ENCODE results near the gene VTI1A.
"Not testable (repeated sequence)": the region's sequence is repeated elsewhere in the genome, so short reads cannot be mapped to it uniquely, and the experiment has no call there.

The VTI1A gene

GRCh38 chr10:112446855-112447619 is at the start of gene VTI1A, which contains the start of gene ZDHHC6:
Gene VTI1A (plus strand): TSS chr10:112447215. CDS start chr10:112447374, 159 bp downstream.
Gene ZDHHC6 (minus strand): TSS chr10:112446914. CDS start chr10:112445436, 1,478 bp downstream.
- H3K36me3 Mint-ChIP-seq (ENCODE audit: low read depth), result peaks cover 55% of the 10 kb centered on the region
- no peaks in the 10 kb centered on the region for H3K27me3 Mint-ChIP-seq
- H3K4me1 Mint-ChIP-seq (ENCODE audit: low read depth), result peaks cover 61% of the 10 kb centered on the region
- peak within 1 kb of the TSS; percentile 99 for H3K4me3 Mint-ChIP-seq
- peak within 1 kb of the TSS; percentile 96 for H3K27ac Mint-ChIP-seq
- H3K9me3 Mint-ChIP-seq, result no peaks in the 10 kb centered on the region

DNA sequence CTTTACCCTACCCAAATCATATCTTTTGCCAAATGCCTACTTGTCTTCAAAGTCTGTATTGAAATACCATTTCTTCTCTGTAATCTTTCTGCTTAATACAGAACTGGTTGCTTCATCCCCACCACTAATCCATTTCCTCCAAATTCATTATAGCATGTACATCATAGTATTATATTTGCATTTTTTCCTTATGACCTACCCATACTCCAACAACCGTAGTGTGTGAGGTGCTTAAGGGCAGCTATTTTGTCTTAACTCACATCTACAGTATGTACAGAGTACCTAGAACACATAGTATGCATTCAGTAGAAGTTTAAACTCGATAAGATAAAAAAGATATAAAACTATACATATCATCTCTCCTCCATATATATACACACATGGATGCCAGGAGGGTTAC is 49.4 kb upstream of the VTI1A start:
- Mint-ChIP-seq H3K4me1 (ENCODE audit: low read depth) (peaks cover 10% of the 10 kb centered on the region), H3K27ac (no peak overlapping the region), H3K9me3 (no peaks in the 10 kb centered on the region), H3K36me3 (ENCODE audit: low read depth) (peaks cover 26% of the 10 kb centered on the region), H3K27me3 (no peaks in the 10 kb centered on the region), H3K4me3 (no peak overlapping the region)

GRCh38 chr10:112402917-112403316 is 44.1 kb upstream of the VTI1A start:
- no peaks in the 10 kb centered on the region for H3K27me3 Mint-ChIP-seq
- H3K4me1 Mint-ChIP-seq (ENCODE audit: low read depth), result peaks cover 13% of the 10 kb centered on the region
- no peak overlapping the region for H3K4me3 Mint-ChIP-seq
- H3K9me3 Mint-ChIP-seq, result no peaks in the 10 kb centered on the region
- no peak overlapping the region for H3K27ac Mint-ChIP-seq
- H3K36me3 Mint-ChIP-seq (ENCODE audit: low read depth), result peaks cover 67% of the 10 kb centered on the region

GRCh38 chr10:112404617-112405016 is 42.4 kb upstream of the VTI1A start:
- H3K4me3 Mint-ChIP-seq, result no peak overlapping the region
- no peaks in the 10 kb centered on the region for H3K9me3 Mint-ChIP-seq
- H3K27ac Mint-ChIP-seq, result no peak overlapping the region
- peaks cover 62% of the 10 kb centered on the region for H3K36me3 Mint-ChIP-seq (ENCODE audit: low read depth)
- H3K4me1 Mint-ChIP-seq (ENCODE audit: low read depth), result peaks cover 13% of the 10 kb centered on the region
- no peaks in the 10 kb centered on the region for H3K27me3 Mint-ChIP-seq

GRCh38 chr10:112406806-112407205 is 40.2 kb upstream of the VTI1A start:
- H3K9me3 Mint-ChIP-seq, H3K27me3 Mint-ChIP-seq, H3K27ac Mint-ChIP-seq, H3K4me3 Mint-ChIP-seq: not testable (repeated sequence)
- Mint-ChIP-seq H3K4me1 (ENCODE audit: low read depth) (peaks cover 13% of the 10 kb centered on the region), H3K36me3 (ENCODE audit: low read depth) (peaks cover 68% of the 10 kb centered on the region)

- no peaks in the 10 kb centered on the region for H3K27me3 Mint-ChIP-seq
- peaks cover 67% of the 10 kb centered on the region for H3K36me3 Mint-ChIP-seq (ENCODE audit: low read depth)
- H3K4me1 Mint-ChIP-seq (ENCODE audit: low read depth), result peaks cover 13% of the 10 kb centered on the region
- no peak overlapping the region for H3K27ac Mint-ChIP-seq
- no peaks in the 10 kb centered on the region for H3K9me3 Mint-ChIP-seq
- H3K4me3 Mint-ChIP-seq, result no peak overlapping the region
Measured at GRCh38 chr10:112407696-112408095, 39.3 kb upstream of the VTI1A start.

GRCh38 chr10:112409299-112409698 is 37.7 kb upstream of the VTI1A start:
- H3K4me1 Mint-ChIP-seq (ENCODE audit: low read depth), result peaks cover 13% of the 10 kb centered on the region
- no peaks in the 10 kb centered on the region for H3K9me3 Mint-ChIP-seq
- H3K27me3 Mint-ChIP-seq, result no peaks in the 10 kb centered on the region
- no peak overlapping the region for H3K27ac Mint-ChIP-seq
- peaks cover 70% of the 10 kb centered on the region for H3K36me3 Mint-ChIP-seq (ENCODE audit: low read depth)
- H3K4me3 Mint-ChIP-seq, result no peak overlapping the region

- Mint-ChIP-seq H3K27ac (no peak overlapping the region), H3K4me1 (ENCODE audit: low read depth) (peaks cover 13% of the 10 kb centered on the region), H3K4me3 (no peak overlapping the region), H3K36me3 (ENCODE audit: low read depth) (peaks cover 70% of the 10 kb centered on the region), H3K9me3 (no peaks in the 10 kb centered on the region), H3K27me3 (no peaks in the 10 kb centered on the region)
Measured at GRCh38 chr10:112409755-112410154, 37.3 kb upstream of the VTI1A start.

- H3K9me3 Mint-ChIP-seq, result no peaks in the 10 kb centered on the region
- peaks cover 68% of the 10 kb centered on the region for H3K36me3 Mint-ChIP-seq (ENCODE audit: low read depth)
- H3K27ac Mint-ChIP-seq, result no peak overlapping the region
- H3K27me3 Mint-ChIP-seq, result no peaks in the 10 kb centered on the region
- no peak overlapping the region for H3K4me3 Mint-ChIP-seq
- H3K4me1 Mint-ChIP-seq (ENCODE audit: low read depth), result peaks cover under 1% of the 10 kb centered on the region
Measured at GRCh38 chr10:112412696-112413095, 34.3 kb upstream of the VTI1A start.

GRCh38 chr10:112421731-112422130 is 25.3 kb upstream of the VTI1A start:
- no peaks in the 10 kb centered on the region for H3K9me3 Mint-ChIP-seq
- H3K27ac Mint-ChIP-seq, result no peak overlapping the region
- no peaks in the 10 kb centered on the region for H3K27me3 Mint-ChIP-seq
- H3K4me1 Mint-ChIP-seq (ENCODE audit: low read depth), result no peaks in the 10 kb centered on the region
- H3K4me3 Mint-ChIP-seq, result no peak overlapping the region
- peaks cover 42% of the 10 kb centered on the region for H3K36me3 Mint-ChIP-seq (ENCODE audit: low read depth)

DNA sequence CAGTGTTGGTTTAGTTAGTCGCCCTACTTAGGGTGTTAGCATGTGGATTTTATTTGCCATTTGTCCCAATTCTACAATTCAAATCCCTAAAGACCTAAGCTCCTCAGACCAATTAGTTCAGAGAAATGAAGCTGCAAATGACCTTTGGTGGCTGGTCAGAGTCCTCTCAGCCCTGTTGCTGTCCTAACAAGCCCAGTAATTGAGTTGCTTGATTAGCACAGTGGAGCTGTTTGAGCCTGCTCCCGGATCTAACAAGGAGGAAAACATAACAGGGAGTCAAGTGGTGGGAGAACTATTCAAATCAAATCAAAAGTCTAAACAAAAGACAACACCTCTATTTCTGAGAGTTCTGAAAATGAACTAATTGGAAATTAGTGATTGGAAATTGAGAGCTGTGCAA is 22.4 kb upstream of the VTI1A start:
- Mint-ChIP-seq H3K36me3 (ENCODE audit: low read depth) (peaks cover 48% of the 10 kb centered on the region), H3K27ac (no peak overlapping the region), H3K4me1 (ENCODE audit: low read depth) (no peaks in the 10 kb centered on the region), H3K9me3 (no peaks in the 10 kb centered on the region), H3K27me3 (no peaks in the 10 kb centered on the region), H3K4me3 (no peak overlapping the region)

GRCh38 chr10:112426111-112426510 is 20.9 kb upstream of the VTI1A start:
- Mint-ChIP-seq H3K9me3 (no peaks in the 10 kb centered on the region), H3K4me3 (no peak overlapping the region)

GRCh38 chr10:112429147-112429546 is 17.9 kb upstream of the VTI1A start:
- H3K9me3 Mint-ChIP-seq, result no peaks in the 10 kb centered on the region
- no peaks in the 10 kb centered on the region for H3K27me3 Mint-ChIP-seq
- no peak overlapping the region for H3K27ac Mint-ChIP-seq
- H3K36me3 Mint-ChIP-seq (ENCODE audit: low read depth), result peaks cover 57% of the 10 kb centered on the region
- no peak overlapping the region for H3K4me3 Mint-ChIP-seq
- no peaks in the 10 kb centered on the region for H3K4me1 Mint-ChIP-seq (ENCODE audit: low read depth)

More at GRCh38 chr10:112426111-112426510, 20.9 kb upstream of the VTI1A start:
- H3K27ac Mint-ChIP-seq, result no peak overlapping the region
- peaks cover 55% of the 10 kb centered on the region for H3K36me3 Mint-ChIP-seq (ENCODE audit: low read depth)
- no peaks in the 10 kb centered on the region for H3K4me1 Mint-ChIP-seq (ENCODE audit: low read depth)
- no peaks in the 10 kb centered on the region for H3K27me3 Mint-ChIP-seq

DNA sequence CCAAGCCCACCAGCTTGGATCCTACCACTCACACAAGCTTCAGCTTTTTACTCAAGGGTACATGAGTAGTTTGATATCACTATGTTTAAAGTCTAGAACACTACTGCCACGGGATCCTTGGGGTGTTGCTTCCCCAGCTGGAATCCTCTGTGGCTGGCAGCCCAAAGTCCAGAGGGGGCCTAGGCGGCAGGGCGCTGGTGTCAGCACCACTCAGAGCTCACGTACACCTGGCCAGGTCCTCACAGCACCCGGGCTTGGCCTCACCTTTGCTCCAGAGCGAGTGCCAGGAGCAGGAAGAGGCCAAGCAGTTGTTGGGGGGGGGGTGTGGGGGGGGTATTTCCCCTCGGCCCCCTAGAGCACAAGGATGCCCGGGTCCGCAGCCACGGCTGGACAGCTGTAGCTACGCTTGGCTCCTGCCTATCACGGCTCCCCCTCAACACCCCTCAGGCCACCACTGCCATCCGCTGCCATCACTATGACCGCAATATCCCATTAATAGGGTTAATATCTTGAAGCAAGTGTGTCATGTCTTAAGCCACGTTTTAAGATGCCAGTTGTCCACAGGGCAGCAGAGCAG is 17.3 kb upstream of the VTI1A start:
- Mint-ChIP-seq H3K4me3 (no peak overlapping the region), H3K27ac (no peak overlapping the region), H3K27me3 (no peaks in the 10 kb centered on the region), H3K36me3 (ENCODE audit: low read depth) (peaks cover 63% of the 10 kb centered on the region), H3K4me1 (ENCODE audit: low read depth) (no peaks in the 10 kb centered on the region), H3K9me3 (no peaks in the 10 kb centered on the region)

GRCh38 chr10:112433136-112433535 is 13.9 kb upstream of the VTI1A start:
- Mint-ChIP-seq H3K27me3 (no peaks in the 10 kb centered on the region), H3K36me3 (ENCODE audit: low read depth) (peaks cover 63% of the 10 kb centered on the region), H3K27ac (no peak overlapping the region), H3K4me1 (ENCODE audit: low read depth) (no peaks in the 10 kb centered on the region), H3K9me3 (no peaks in the 10 kb centered on the region), H3K4me3 (no peak overlapping the region)

All from stimulated activated naive CD8-positive, alpha-beta T cell treated with anti-CD3 and anti-CD28 coated beads, Interleukin-15, Interleukin-2, amounts not matched to agents 100 ng/mL and 50 ng/mL, for 24 hours (primary cell).